ENCODE measurements around the gene GLRX2. TPM values are rescaled to one million over a fixed set of nuclear protein-coding genes. Genes with fewer than 3 reads are reported as not detected.
"Not testable (repeated sequence)": the region's sequence is repeated elsewhere in the genome, so short reads cannot be mapped to it uniquely, and the experiment has no call there.

GLRX2 gene
- polyA plus RNA-seq, 1 of the 3 experiments (the other 2 are of a cell fraction): 12.8 TPM

DNA sequence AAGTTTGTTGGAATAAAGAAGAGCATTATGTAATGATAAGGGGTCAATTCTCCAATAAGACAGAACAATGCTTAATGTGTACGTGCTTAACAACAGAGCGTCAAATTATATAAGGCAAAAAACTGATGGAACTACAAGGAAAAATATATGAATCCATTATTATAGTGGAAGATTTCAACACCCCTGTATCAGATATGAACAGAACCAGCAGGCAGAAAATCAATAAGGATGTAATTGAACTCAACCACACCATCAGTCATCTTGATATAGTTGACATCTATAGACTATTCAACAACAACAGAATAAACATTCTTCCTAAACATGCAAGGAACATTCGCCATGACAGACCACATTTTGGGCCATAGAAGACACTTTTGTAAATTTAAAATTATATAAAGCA is 13.0 kb upstream of the GLRX2 start:
- Histone ChIP-seq H3K4me2 (no peak overlapping the region), H3K4me1 (ENCODE audit: control insufficient read depth in 1 of 2, insufficient read depth in 2 of 2, low read depth in 1 of 2, low read length in 1 of 2) (peaks cover 0 to 4% of the 10 kb centered on the region in 2 experiments; a peak in 3 of 4 replicates), H3K9me3 (no peaks in the 10 kb centered on the region), H3K27me3 (ENCODE audit: insufficient read depth) (no peaks in the 10 kb centered on the region), H3K27ac (ENCODE audit: low read depth in 2 of 2, low read length in 1 of 2) (no peak overlapping the region), H4K20me1 (ENCODE audit: insufficient read depth) (peaks cover 2% of the 10 kb centered on the region), H3K9ac (no peak overlapping the region), H3F3A (replicated peaks; ENCODE audit: insufficient read depth) (peaks cover 13% of the 10 kb centered on the region), H3K79me2 (ENCODE audit: insufficient read depth) (peaks cover 10% of the 10 kb centered on the region), H3K4me3 (ENCODE audit: low read depth in 2 of 2, low read length in 1 of 2) (no peak overlapping the region), H3K9me2 (no peaks in the 10 kb centered on the region), H3K36me3 (replicated peaks in 1 of 2; ENCODE audit: control insufficient read depth in 1 of 2, insufficient read depth in 2 of 2, low read length in 1 of 2) (no peaks in the 10 kb centered on the region), H2AFZ (ENCODE audit: low read depth) (no peak overlapping the region)
- POLR2A ChIA-PET: no interaction called here
- WGBS (ENCODE audit: low lambda C conversion rate): 89% methylated on average over 3 of the region's 3 CpGs
- no peak for DNase-seq
- CTCF ChIA-PET: interaction anchor here (1.3 kb wide), 1 partner anchor 99 kb away, joined by 3 read pairs; no protein-coding TSS in a partner anchor
- TF ChIP-seq FOSL2 (IDR thresholded peaks at IDR 0.05; ENCODE audit: borderline replicate concordance, low read depth): no peak
- no peak for TF ChIP-seq GABPA (IDR thresholded peaks at IDR 0.05; ENCODE audit: low read depth)
- TF ChIP-seq, protein P1, sequence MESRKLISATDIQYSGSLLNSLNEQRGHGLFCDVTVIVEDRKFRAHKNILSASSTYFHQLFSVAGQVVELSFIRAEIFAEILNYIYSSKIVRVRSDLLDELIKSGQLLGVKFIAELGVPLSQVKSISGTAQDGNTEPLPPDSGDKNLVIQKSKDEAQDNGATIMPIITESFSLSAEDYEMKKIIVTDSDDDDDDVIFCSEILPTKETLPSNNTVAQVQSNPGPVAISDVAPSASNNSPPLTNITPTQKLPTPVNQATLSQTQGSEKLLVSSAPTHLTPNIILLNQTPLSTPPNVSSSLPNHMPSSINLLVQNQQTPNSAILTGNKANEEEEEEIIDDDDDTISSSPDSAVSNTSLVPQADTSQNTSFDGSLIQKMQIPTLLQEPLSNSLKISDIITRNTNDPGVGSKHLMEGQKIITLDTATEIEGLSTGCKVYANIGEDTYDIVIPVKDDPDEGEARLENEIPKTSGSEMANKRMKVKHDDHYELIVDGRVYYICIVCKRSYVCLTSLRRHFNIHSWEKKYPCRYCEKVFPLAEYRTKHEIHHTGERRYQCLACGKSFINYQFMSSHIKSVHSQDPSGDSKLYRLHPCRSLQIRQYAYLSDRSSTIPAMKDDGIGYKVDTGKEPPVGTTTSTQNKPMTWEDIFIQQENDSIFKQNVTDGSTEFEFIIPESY (IDR thresholded peaks at IDR 0.05; ENCODE audit: borderline replicate concordance, low read depth): no peak
- no peak for TF ChIP-seq SMC3 (IDR thresholded peaks at IDR 0.05; ENCODE audit: low read depth, low read length)
- no peak for TF ChIP-seq GATA2 (CRISPR knock-in tag; IDR thresholded peaks at IDR 0.05)

DNA sequence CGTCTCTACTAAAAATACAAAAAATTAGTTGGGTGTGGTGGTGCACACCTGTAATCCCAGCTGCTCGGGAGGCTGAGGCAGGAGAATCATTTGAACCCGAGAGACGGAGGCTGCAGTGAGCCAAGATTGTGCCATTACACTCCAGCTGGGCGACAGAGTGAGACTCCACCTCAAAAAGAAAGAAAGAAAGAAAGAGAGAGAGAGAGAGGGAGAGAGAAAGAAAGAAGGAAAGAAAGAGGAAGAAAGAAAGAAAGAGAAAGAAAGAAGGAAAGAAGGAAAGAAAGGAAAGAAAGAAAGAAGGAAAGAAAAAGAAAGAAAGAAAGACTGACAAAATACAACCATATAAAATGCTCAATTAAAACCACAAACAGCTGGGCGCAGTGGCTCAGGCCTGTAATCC is 12.0 kb upstream of the GLRX2 start:
- H4K20me1 ChIP-seq (ENCODE audit: insufficient read depth); CTCF ChIA-PET: not testable (repeated sequence)
- 95% methylated on average over 6 of the region's 6 CpGs for WGBS (ENCODE audit: low lambda C conversion rate)

DNA sequence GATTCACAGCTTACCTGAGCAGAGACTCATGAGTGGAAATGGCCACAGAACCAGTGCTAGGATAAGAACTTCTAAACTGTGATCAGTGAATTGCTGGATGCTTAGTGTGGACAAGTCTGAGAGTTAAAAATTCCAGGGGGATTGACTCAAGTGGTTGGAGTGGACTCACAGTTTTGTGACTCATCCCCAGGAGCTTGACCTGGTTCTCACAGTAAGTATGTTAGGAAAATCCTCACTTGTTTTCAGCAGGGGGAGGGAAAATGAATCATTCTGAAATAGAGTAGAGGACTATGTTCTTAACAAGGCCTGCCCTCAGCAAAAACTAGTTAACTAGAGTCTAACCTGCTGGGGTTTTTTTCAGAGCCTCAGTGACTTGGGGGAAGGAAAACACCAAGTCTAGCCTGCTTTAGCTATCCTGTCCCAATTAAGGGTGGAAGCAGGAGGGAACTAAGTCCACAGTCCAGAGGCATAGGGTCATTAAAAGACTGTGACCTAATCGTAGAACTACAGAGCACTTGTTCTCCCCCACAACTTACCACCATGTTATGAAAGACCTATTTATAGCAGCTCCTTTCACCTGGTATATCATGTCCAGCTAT is 10.5 kb upstream of the GLRX2 start:
- no peak overlapping the region for H3K9ac ChIP-seq
- H3K9me2 ChIP-seq: no peaks in the 10 kb centered on the region
- no peaks in the 10 kb centered on the region for H3K79me2 ChIP-seq (ENCODE audit: insufficient read depth)
- CTCF ChIA-PET: interaction anchor here (0.6 to 0.8 kb wide), 2 partner anchors 308 to 638 kb away, joined by 3 to 4 read pairs; no protein-coding TSS in a partner anchor
- 33% methylated on average over 1 of the region's 1 CpG for WGBS (ENCODE audit: low lambda C conversion rate)
- POLR2A ChIA-PET: no interaction called here
- no peaks in the 10 kb centered on the region for H3K36me3 ChIP-seq (replicated peaks in 1 of 2; ENCODE audit: control insufficient read depth in 1 of 2, insufficient read depth in 2 of 2, low read length in 1 of 2)
- H3K4me2 ChIP-seq: no peak overlapping the region
- H3K4me3 ChIP-seq (ENCODE audit: low read depth in 2 of 2, low read length in 1 of 2): no peak overlapping the region
- no peaks in the 10 kb centered on the region for H3K9me3 ChIP-seq
- H3K4me1 ChIP-seq (ENCODE audit: control insufficient read depth in 1 of 2, insufficient read depth in 2 of 2, low read depth in 1 of 2, low read length in 1 of 2): peaks cover 2 to 14% of the 10 kb centered on the region in 2 experiments; a peak in 3 of 4 replicates
- H4K20me1 ChIP-seq (ENCODE audit: insufficient read depth): no peaks in the 10 kb centered on the region
- peaks cover 5% of the 10 kb centered on the region for H3F3A ChIP-seq (replicated peaks; ENCODE audit: insufficient read depth)
- peak; percentile 11 for DNase-seq
- no peaks in the 10 kb centered on the region for H3K27me3 ChIP-seq (ENCODE audit: insufficient read depth)
- H2AFZ ChIP-seq (ENCODE audit: low read depth): peak overlapping the region; percentile 61; the same call in 1 of the 2 replicates
- peak overlapping the region; percentile 29 to 84; a peak in 3 of 4 replicates for H3K27ac ChIP-seq (ENCODE audit: low read depth in 2 of 2, low read length in 1 of 2)
- no peak for TF ChIP-seq GABPA (IDR thresholded peaks at IDR 0.05; ENCODE audit: low read depth)
- TF ChIP-seq RAD21 (IDR thresholded peaks at IDR 0.05; ENCODE audit: low read length): no peak
- no peak for TF ChIP-seq ELF1 (IDR thresholded peaks at IDR 0.05)
- peak; percentile 59; the same call in 1 of the 2 replicates for TF ChIP-seq RXRA (IDR thresholded peaks at IDR 0.05; ENCODE audit: borderline replicate concordance, low read depth)
- TF ChIP-seq TCF12 (IDR thresholded peaks at IDR 0.05): peak; percentile 67
- no peak for TF ChIP-seq YY1 (IDR thresholded peaks at IDR 0.05; ENCODE audit: low read depth)
- TF ChIP-seq SMC3 (IDR thresholded peaks at IDR 0.05; ENCODE audit: low read depth, low read length): no peak
- TF ChIP-seq, protein P2, sequence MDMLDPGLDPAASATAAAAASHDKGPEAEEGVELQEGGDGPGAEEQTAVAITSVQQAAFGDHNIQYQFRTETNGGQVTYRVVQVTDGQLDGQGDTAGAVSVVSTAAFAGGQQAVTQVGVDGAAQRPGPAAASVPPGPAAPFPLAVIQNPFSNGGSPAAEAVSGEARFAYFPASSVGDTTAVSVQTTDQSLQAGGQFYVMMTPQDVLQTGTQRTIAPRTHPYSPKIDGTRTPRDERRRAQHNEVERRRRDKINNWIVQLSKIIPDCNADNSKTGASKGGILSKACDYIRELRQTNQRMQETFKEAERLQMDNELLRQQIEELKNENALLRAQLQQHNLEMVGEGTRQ (IDR thresholded peaks at IDR 0.05; ENCODE audit: borderline replicate concordance, low read depth, low read length): no peak
- TF ChIP-seq, protein P3, sequence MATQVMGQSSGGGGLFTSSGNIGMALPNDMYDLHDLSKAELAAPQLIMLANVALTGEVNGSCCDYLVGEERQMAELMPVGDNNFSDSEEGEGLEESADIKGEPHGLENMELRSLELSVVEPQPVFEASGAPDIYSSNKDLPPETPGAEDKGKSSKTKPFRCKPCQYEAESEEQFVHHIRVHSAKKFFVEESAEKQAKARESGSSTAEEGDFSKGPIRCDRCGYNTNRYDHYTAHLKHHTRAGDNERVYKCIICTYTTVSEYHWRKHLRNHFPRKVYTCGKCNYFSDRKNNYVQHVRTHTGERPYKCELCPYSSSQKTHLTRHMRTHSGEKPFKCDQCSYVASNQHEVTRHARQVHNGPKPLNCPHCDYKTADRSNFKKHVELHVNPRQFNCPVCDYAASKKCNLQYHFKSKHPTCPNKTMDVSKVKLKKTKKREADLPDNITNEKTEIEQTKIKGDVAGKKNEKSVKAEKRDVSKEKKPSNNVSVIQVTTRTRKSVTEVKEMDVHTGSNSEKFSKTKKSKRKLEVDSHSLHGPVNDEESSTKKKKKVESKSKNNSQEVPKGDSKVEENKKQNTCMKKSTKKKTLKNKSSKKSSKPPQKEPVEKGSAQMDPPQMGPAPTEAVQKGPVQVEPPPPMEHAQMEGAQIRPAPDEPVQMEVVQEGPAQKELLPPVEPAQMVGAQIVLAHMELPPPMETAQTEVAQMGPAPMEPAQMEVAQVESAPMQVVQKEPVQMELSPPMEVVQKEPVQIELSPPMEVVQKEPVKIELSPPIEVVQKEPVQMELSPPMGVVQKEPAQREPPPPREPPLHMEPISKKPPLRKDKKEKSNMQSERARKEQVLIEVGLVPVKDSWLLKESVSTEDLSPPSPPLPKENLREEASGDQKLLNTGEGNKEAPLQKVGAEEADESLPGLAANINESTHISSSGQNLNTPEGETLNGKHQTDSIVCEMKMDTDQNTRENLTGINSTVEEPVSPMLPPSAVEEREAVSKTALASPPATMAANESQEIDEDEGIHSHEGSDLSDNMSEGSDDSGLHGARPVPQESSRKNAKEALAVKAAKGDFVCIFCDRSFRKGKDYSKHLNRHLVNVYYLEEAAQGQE (IDR thresholded peaks at IDR 0.05; ENCODE audit: low read depth, low read length): no peak
- TF ChIP-seq, protein P4, sequence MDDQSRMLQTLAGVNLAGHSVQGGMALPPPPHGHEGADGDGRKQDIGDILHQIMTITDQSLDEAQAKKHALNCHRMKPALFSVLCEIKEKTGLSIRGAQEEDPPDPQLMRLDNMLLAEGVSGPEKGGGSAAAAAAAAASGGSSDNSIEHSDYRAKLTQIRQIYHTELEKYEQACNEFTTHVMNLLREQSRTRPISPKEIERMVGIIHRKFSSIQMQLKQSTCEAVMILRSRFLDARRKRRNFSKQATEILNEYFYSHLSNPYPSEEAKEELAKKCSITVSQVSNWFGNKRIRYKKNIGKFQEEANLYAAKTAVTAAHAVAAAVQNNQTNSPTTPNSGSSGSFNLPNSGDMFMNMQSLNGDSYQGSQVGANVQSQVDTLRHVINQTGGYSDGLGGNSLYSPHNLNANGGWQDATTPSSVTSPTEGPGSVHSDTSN (IDR thresholded peaks at IDR 0.05): peak; percentile 47; the same call in 1 of the 2 replicates

More for the DNA sequence above, 12.0 kb upstream of the GLRX2 start:
- H3K9me2 ChIP-seq; H3K79me2 ChIP-seq (ENCODE audit: insufficient read depth); H3K27ac ChIP-seq (ENCODE audit: low read depth in 2 of 2, low read length in 1 of 2); DNase-seq; H3K9me3 ChIP-seq; H3K4me2 ChIP-seq; H3K27me3 ChIP-seq (ENCODE audit: insufficient read depth); H2AFZ ChIP-seq (ENCODE audit: low read depth); H3F3A ChIP-seq (replicated peaks; ENCODE audit: insufficient read depth); H3K9ac ChIP-seq; H3K4me3 ChIP-seq (ENCODE audit: low read depth in 2 of 2, low read length in 1 of 2); H3K4me1 ChIP-seq (ENCODE audit: control insufficient read depth in 1 of 2, insufficient read depth in 2 of 2, low read depth in 1 of 2, low read length in 1 of 2); H3K36me3 ChIP-seq (replicated peaks in 1 of 2; ENCODE audit: control insufficient read depth in 1 of 2, insufficient read depth in 2 of 2, low read length in 1 of 2); POLR2A ChIA-PET: not testable (repeated sequence)
